Type B pancreatic cell (in vitro differentiated cells): ENCODE measurements around the gene PCDHGA6. TPM values are rescaled to one million over a fixed set of nuclear protein-coding genes. Genes with fewer than 3 reads are reported as not detected.
"Not testable (repeated sequence)": the region's sequence is repeated elsewhere in the genome, so short reads cannot be mapped to it uniquely, and the experiment has no call there.

Experiments
- DNase-seq: peaks from one replicate; pipeline ENCODE4 v3.0.0; 2021; ENCODE audit warnings: mixed read lengths; ENCODE audit not compliant: unreplicated experiment; ENCODE audit errors: extremely low spot score
- H3K27ac Mint-ChIP-seq: 2 replicates; pipeline ENCODE4 v1.8.0; 2021; ENCODE audit warnings: mild to moderate bottlenecking, mixed read lengths
- H3K27me3 Mint-ChIP-seq: 2 replicates; pipeline ENCODE4 v1.8.0; 2021; ENCODE audit warnings: mixed read lengths
- H3K36me3 Mint-ChIP-seq: 2 replicates; pipeline ENCODE4 v1.8.0; 2021; ENCODE audit warnings: mixed read lengths
- H3K4me1 Mint-ChIP-seq: one replicate; pipeline ENCODE4 v1.8.0; 2021; ENCODE audit warnings: mixed read lengths; ENCODE audit not compliant: unreplicated experiment
- H3K4me3 Mint-ChIP-seq: 2 replicates; pipeline ENCODE4 v1.8.0; 2021; ENCODE audit warnings: mild to moderate bottlenecking, mixed read lengths
- H3K9me3 Mint-ChIP-seq: 2 replicates; pipeline ENCODE4 v1.8.0; 2021; ENCODE audit warnings: mixed read lengths
- CTCF ChIP-seq: fragments of 200-600 bp; sonication (generic); conservative IDR thresholded peaks from 2 replicates; pipeline ENCODE4 v1.5.0; 2021; ENCODE audit warnings: antibody characterized with exemption, mild to moderate bottlenecking
- total RNA-seq: library from RNA; stranded (reverse); gene quantifications from 2 replicates; pipeline ENCODE4 v1.2.1, GENCODE V29; 2021; ENCODE audit warnings: low replicate concordance

PCDHGA6 gene
- total RNA-seq, 1 donor from 2014 or later, result 0.41 TPM

GRCh38 chr5:141389153-141390042 is 15.7 kb downstream of the PCDHGA6 start:
- peaks cover 20% of the 10 kb centered on the region for H3K36me3 Mint-ChIP-seq
- H3K27ac Mint-ChIP-seq, result peak overlapping the region; percentile 4

GRCh38 chr5:141392429-141393198 is 18.9 kb downstream of the PCDHGA6 start, which contains the start of gene PCDHGA8:
Gene PCDHGA8 (plus strand): TSS chr5:141392633. CDS start chr5:141392814, 181 bp downstream.
- H3K27ac Mint-ChIP-seq, result no peak within 1 kb of the TSS
- peaks cover 14% of the 10 kb centered on the region for H3K9me3 Mint-ChIP-seq
- no peak for TF ChIP-seq CTCF
- DNase-seq, result no peak
- peaks cover 22% of the 10 kb centered on the region for H3K36me3 Mint-ChIP-seq
- H3K27me3 Mint-ChIP-seq, result no peaks in the 10 kb centered on the region
- H3K4me3 Mint-ChIP-seq, result no peak within 1 kb of the TSS
- no peaks in the 10 kb centered on the region for H3K4me1 Mint-ChIP-seq

More at GRCh38 chr5:141389153-141390042, 15.7 kb downstream of the PCDHGA6 start:
- no peak for TF ChIP-seq CTCF
- H3K9me3 Mint-ChIP-seq, result peaks cover 10% of the 10 kb centered on the region
- H3K4me3 Mint-ChIP-seq, result no peak overlapping the region
- DNase-seq, result peak; percentile 55
- no peaks in the 10 kb centered on the region for H3K27me3 Mint-ChIP-seq
- no peaks in the 10 kb centered on the region for H3K4me1 Mint-ChIP-seq

- Mint-ChIP-seq H3K4me3 (no peak overlapping the region), H3K27me3 (no peaks in the 10 kb centered on the region), H3K27ac (no peak overlapping the region), H3K4me1 (no peaks in the 10 kb centered on the region), H3K9me3 (peaks cover 14% of the 10 kb centered on the region), H3K36me3 (peaks cover 22% of the 10 kb centered on the region)
- no peak for DNase-seq
- TF ChIP-seq CTCF, result no peak
Observed at GRCh38 chr5:141393267-141393666, 19.6 kb downstream of the PCDHGA6 start.

GRCh38 chr5:141394401-141395187 is 20.9 kb downstream of the PCDHGA6 start:
- H3K36me3 Mint-ChIP-seq, result peaks cover 15% of the 10 kb centered on the region
- not testable (repeated sequence) for H3K4me1 Mint-ChIP-seq

GRCh38 chr5:141397756-141398551 is 24.3 kb downstream of the PCDHGA6 start, which contains the start of gene PCDHGB5:
Gene PCDHGB5 (plus strand): TSS chr5:141397947. CDS start chr5:141398128, 181 bp downstream.
- H3K27me3 Mint-ChIP-seq, DNase-seq, H3K4me1 Mint-ChIP-seq, H3K27ac Mint-ChIP-seq, H3K4me3 Mint-ChIP-seq: not testable (repeated sequence)
- Mint-ChIP-seq H3K36me3 (peaks cover 10% of the 10 kb centered on the region), H3K9me3 (peaks cover 13% of the 10 kb centered on the region)
- TF ChIP-seq CTCF, result peak; percentile 26

More at GRCh38 chr5:141394401-141395187, 20.9 kb downstream of the PCDHGA6 start:
- DNase-seq, H3K27me3 Mint-ChIP-seq, H3K4me3 Mint-ChIP-seq, H3K27ac Mint-ChIP-seq: not testable (repeated sequence)
- peaks cover 14% of the 10 kb centered on the region for H3K9me3 Mint-ChIP-seq
